CD4-positive, alpha-beta T cell (primary cell): ENCODE data around the gene MRPL30. TPM values are rescaled to one million over a fixed set of nuclear protein-coding genes. Genes with fewer than 3 reads are reported as not detected.
A peak's percentile ranks its signal among the peaks of the same experiment; 100 is the strongest.
"Not testable (repeated sequence)": the region's sequence is repeated elsewhere in the genome, so short reads cannot be mapped to it uniquely, and the experiment has no call there.

Source experiments
- ATAC-seq: fragments of 200-7000 bp; cut with Tn5 transposase; one replicate; pipeline ENCODE4 v1.10.0; 2022; ENCODE audit warnings: mild to moderate bottlenecking; ENCODE audit not compliant: poor library complexity
- CTCF ChIA-PET: fragments of 350-600 bp; sonication (Branson Sonifier 250); formaldehyde crosslinking; loops from one replicate; lab custom pipeline; 2021; ENCODE audit warnings: antibody characterized with exemption, inconsistent platforms; lab: Charles Lee
- POLR2A ChIA-PET: fragments of 350-600 bp; sonication (Branson Sonifier 250); formaldehyde crosslinking; loops from one replicate; lab custom pipeline; 2021; ENCODE audit warnings: antibody characterized with exemption, inconsistent platforms; lab: Charles Lee
- DNase-seq, 14 experiments: peaks; one replicate each; pipeline ENCODE4 v3.0.0-alpha.2; 2013 to 2020; ENCODE audit warnings: mixed read lengths in 2 of 14
- H3K27ac ChIP-seq, 2 donors: one replicate each; pipeline versions ENCODE4 v1.5.1 to v1.7.0; 2013; ENCODE audit warnings: low read length in 2 of 2, low read depth in 1 of 2, mild to moderate bottlenecking in 1 of 2
- H3K27me3 ChIP-seq, 2 experiments: 1 replicate in 1 of 2; 2 replicates in 1 of 2; pipeline versions ENCODE4 v1.6.1 to v1.7.0; 2013; ENCODE audit warnings: low read length in 2 of 2, control low read depth in 1 of 2, mild to moderate bottlenecking in 1 of 2, moderate library complexity in 1 of 2; ENCODE audit not compliant: insufficient read depth in 2 of 2, control insufficient read depth in 1 of 2
- H3K36me3 ChIP-seq: one replicate; pipeline ENCODE4 v1.6.1; 2013; ENCODE audit warnings: low read length, control low read depth; ENCODE audit not compliant: insufficient read depth
- H3K4me1 ChIP-seq: one replicate; pipeline ENCODE4 v1.6.1; 2013; ENCODE audit warnings: low read length, control low read depth; ENCODE audit not compliant: insufficient read depth
- H3K4me3 ChIP-seq: one replicate; pipeline ENCODE4 v1.5.1; 2013; ENCODE audit warnings: mild to moderate bottlenecking, low read length, moderate library complexity
- H3K9me3 ChIP-seq, 2 experiments: 1 replicate in 1 of 2; 2 replicates in 1 of 2; pipeline versions ENCODE4 v1.6.1 to v1.7.0; 2013; ENCODE audit warnings: low read length in 2 of 2, mild to moderate bottlenecking in 2 of 2, control low read depth in 1 of 2, moderate library complexity in 1 of 2; ENCODE audit not compliant: control insufficient read depth in 1 of 2, insufficient read depth in 1 of 2
- H3K27ac Mint-ChIP-seq: one replicate; pipeline ENCODE4 v1.8.0; 2020; ENCODE audit warnings: mixed read lengths
- H3K27me3 Mint-ChIP-seq: one replicate; pipeline ENCODE4 v1.8.0; 2021; ENCODE audit warnings: mixed read lengths
- H3K36me3 Mint-ChIP-seq: one replicate; pipeline ENCODE4 v1.8.0; 2021; ENCODE audit warnings: low read depth, mixed read lengths
- H3K4me1 Mint-ChIP-seq: one replicate; pipeline ENCODE4 v1.8.0; 2021; ENCODE audit warnings: low read depth, mixed read lengths
- H3K4me3 Mint-ChIP-seq: one replicate; pipeline ENCODE4 v1.8.0; 2020; ENCODE audit warnings: mild to moderate bottlenecking, mixed read lengths
- H3K9me3 Mint-ChIP-seq: one replicate; pipeline ENCODE4 v1.8.0; 2020; ENCODE audit warnings: mixed read lengths
- CTCF ChIP-seq: fragments of 200-600 bp; IDR thresholded peaks from one replicate; pipeline ENCODE4 v1.8.0; 2022; ENCODE audit warnings: antibody characterized with exemption, mild to moderate bottlenecking
- intact Hi-C, 2 experiments: fragments of 100-400 bp; cut with DNase I in 1 of 2; cut with micrococcal nuclease in 1 of 2; formaldehyde crosslinking; loops; one replicate each; pipeline versions ENCODE4 v1.15.1 to v1.9.0; 2023 to 2025; cut with DNase I, micrococcal nuclease
- polyA plus RNA-seq, 2 donors: library from polyadenylated mRNA; unstranded; fragments of 120-200 nt; gene quantifications; one replicate each; pipeline ENCODE4 v1.2.1, GENCODE V29; 2013
- total RNA-seq, 174 experiments: library from RNA in 2 of 174; stranded (reverse) in 2 of 174; gene quantifications; one replicate each; pipeline ENCODE4 v1.2.3 and lab custom pipeline; 2021 to 2026

The MRPL30 gene
- total RNA-seq (1 to 10 TPM; 8.6 to 9.5 TPM), total RNA-seq (lab: John Stamatoyannopoulos, UW) (15.1 to 51.1 (median 32.3) reads per million in 172 experiments)
- polyA plus RNA-seq (2013, experiment 1 of 2) = 22.9 TPM
- 20.6 TPM for polyA plus RNA-seq (2013, experiment 2 of 2)

- Histone ChIP-seq H3K4me3 (peak within 1 kb of the TSS; percentile 74), H3K9me3 (no peaks in the 10 kb centered on the region), H3K27ac (peak within 1 kb of the TSS; percentile 74 to 78), H3K4me1 (peaks cover 31% of the 10 kb centered on the region), H3K27me3 (no peaks in the 10 kb centered on the region), H3K36me3 (peaks cover 9% of the 10 kb centered on the region)
- ChIA-PET CTCF (interaction anchor here (1.1 to 1.7 kb wide), 7 partner anchors 23 to 532 kb away, joined by 3 to 6 read pairs (median 4); partner anchors contain the start of genes C2orf15, EIF5B, LIPT1 and TSGA10), POLR2A (interaction anchor here (0.8 to 3.3 kb wide), 9 partner anchors 10 to 410 kb away, joined by 3 to 32 read pairs (median 6); partner anchors contain the start of genes C2orf15, EIF5B, LIPT1 and REV1)
- no peak for TF ChIP-seq CTCF
- Mint-ChIP-seq H3K27ac (peak within 1 kb of the TSS; percentile 92), H3K9me3 (no peaks in the 10 kb centered on the region), H3K27me3 (no peaks in the 10 kb centered on the region), H3K4me1 (peaks cover 77% of the 10 kb centered on the region), H3K4me3 (peak within 1 kb of the TSS; percentile 97), H3K36me3 (peaks cover 34% of the 10 kb centered on the region)
- ATAC-seq (peak; percentile 93), DNase-seq (peak; percentile 83 to 96 (median 87))
- intact Hi-C loops = loop anchor here (1.0 to 10.0 kb wide), 10 partner anchors 26 to 1186 kb away; partner anchors contain the start of genes C2orf15 (in 2 of the 2), TXNDC9 (in 2 of the 2), COA5 (in 1 of the 2) and LIPT1 (in 1 of the 2)
Measured at GRCh38 chr2:99180755-99181623, at the start of gene MRPL30, which contains the start of gene MITD1. Gene MRPL30, plus strand, starts transcription at chr2:99181184. Its CDS starts 5,020 bp downstream, at chr2:99186204. Gene MITD1, minus strand, starts transcription at chr2:99181058. Its CDS starts 77 bp downstream, at chr2:99180981.

- H3K27me3 ChIP-seq, H3K27me3 Mint-ChIP-seq, H3K36me3 ChIP-seq, DNase-seq, H3K27ac Mint-ChIP-seq, intact Hi-C loops, POLR2A ChIA-PET, ATAC-seq, H3K9me3 Mint-ChIP-seq, CTCF ChIA-PET, H3K4me3 Mint-ChIP-seq, H3K4me3 ChIP-seq, H3K27ac ChIP-seq, H3K4me1 ChIP-seq: not testable (repeated sequence)
- Mint-ChIP-seq H3K4me1 (peaks cover 12% of the 10 kb centered on the region), H3K36me3 (peaks cover 43% of the 10 kb centered on the region)
- peaks cover 13 to 19% of the 10 kb centered on the region in 2 experiments for H3K9me3 ChIP-seq
Measured at GRCh38 chr2:99135044-99135556, 45.9 kb upstream of the MRPL30 start.

- peak overlapping the region; percentile 17 for H3K4me3 Mint-ChIP-seq
- CTCF ChIA-PET = no interaction called here
- H3K36me3 Mint-ChIP-seq = peaks cover 28% of the 10 kb centered on the region
Measured at GRCh38 chr2:99139003-99139402, 42.0 kb upstream of the MRPL30 start.

More at GRCh38 chr2:99139003-99139402, 42.0 kb upstream of the MRPL30 start:
- peaks cover 8% of the 10 kb centered on the region for H3K4me1 ChIP-seq
- POLR2A ChIA-PET = interaction anchor here (0.6 to 1.3 kb wide), 3 partner anchors 16 to 42 kb away, joined by 3 to 4 read pairs (median 3); partner anchors contain the start of genes LIPT1 and TSGA10
- no peak overlapping the region for H3K4me3 ChIP-seq
- Mint-ChIP-seq H3K4me1 (peaks cover 33% of the 10 kb centered on the region), H3K27ac (no peak overlapping the region), H3K9me3 (no peaks in the 10 kb centered on the region), H3K27me3 (no peaks in the 10 kb centered on the region)
- H3K36me3 ChIP-seq = no peaks in the 10 kb centered on the region
- no peak for TF ChIP-seq CTCF
- no peak overlapping the region for H3K27ac ChIP-seq
- intact Hi-C loops = no loop called here
- no peak for ATAC-seq
- no peaks in the 10 kb centered on the region for H3K27me3 ChIP-seq
- no peak for DNase-seq
- peaks cover 0 to 19% of the 10 kb centered on the region in 2 experiments for H3K9me3 ChIP-seq
